ENCODE data around the gene CTH.

GRCh38 chr1:70382682-70383081 is 28.4 kb upstream of the CTH start:
- TF ChIP-seq CTCF (conservative IDR thresholded peaks at IDR 0.05 in 1 of 2, IDR thresholded peaks at IDR 0.05 in 1 of 2; ENCODE audit: low read depth in 1 of 2, low read length in 2 of 2): no peak
- TF ChIP-seq EZH2 (IDR thresholded peaks at IDR 0.05; ENCODE audit: low read length, missing control alignments): no peak

Measured in fibroblast of lung (primary cell).